NCI-H1048 (cell line): ENCODE data around the gene HAPSTR1.
"Not testable (repeated sequence)": the region's sequence is repeated elsewhere in the genome, so short reads cannot be mapped to it uniquely, and the experiment has no call there.

Experiments used
- DNase-seq: peaks from one replicate; lab custom pipeline; 2025; lab: John Stamatoyannopoulos, UW

HAPSTR1 gene

DNA sequence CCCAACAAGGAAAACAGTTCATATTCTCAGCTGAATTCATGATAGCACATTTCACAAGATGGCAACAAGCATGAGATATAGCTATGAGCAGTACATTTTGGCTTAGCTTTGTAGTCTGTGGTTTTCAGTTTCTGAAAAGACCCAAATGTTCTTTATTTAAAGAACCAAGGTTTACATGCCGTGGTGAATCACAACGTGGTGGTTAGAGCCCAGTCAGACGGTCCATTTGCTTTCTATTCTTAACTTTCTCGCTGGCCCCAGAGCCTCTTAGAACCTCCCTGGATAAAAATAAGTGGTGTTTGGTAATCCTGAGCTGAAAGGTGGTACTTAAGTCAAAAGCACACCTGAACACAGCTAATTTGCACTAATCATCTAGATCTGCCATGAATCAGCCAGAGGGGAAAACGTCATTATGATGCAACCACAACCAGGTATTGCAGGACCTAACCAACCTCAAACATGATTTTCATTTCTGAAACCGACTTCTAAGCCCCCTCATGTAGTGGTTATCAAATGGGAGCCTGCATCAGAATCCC is 18.6 kb upstream of the HAPSTR1 start:
- no peak for DNase-seq

DNA sequence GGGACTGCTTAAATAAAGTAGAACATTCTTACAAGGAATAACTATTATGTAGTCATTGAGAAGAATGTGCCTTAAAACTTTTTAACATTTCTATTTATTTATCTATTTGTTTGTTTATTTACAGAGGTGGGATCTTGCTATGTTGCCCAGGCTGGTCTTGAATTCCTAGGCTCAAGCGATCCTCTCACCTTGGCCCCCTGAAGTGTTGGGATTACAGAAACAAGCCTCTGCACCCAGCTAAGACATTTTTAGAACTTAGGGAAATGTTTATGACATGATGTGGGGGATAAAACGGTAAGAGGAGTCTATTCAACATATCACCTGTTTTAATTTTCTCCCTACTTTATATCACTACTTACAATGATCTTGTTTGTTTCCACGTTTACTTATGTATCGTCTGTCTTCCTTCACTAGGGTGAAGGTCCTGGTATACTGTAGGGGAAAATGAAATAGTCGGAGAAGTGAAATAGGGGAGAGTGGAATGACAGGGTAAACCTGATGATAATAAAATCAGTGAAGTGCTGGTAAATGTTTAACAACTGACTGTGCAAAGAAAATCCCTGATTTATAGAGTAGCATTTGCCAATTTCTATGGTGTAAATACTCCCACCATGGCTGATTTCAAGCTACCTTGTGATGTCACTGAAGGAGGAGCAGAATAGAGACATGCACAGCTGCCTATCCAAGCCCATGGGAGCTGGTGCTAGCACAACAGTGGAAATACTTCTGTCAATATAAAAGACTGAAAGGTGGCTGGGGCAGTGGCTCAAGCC is 16.0 kb upstream of the HAPSTR1 start:
- no peak for DNase-seq

DNA sequence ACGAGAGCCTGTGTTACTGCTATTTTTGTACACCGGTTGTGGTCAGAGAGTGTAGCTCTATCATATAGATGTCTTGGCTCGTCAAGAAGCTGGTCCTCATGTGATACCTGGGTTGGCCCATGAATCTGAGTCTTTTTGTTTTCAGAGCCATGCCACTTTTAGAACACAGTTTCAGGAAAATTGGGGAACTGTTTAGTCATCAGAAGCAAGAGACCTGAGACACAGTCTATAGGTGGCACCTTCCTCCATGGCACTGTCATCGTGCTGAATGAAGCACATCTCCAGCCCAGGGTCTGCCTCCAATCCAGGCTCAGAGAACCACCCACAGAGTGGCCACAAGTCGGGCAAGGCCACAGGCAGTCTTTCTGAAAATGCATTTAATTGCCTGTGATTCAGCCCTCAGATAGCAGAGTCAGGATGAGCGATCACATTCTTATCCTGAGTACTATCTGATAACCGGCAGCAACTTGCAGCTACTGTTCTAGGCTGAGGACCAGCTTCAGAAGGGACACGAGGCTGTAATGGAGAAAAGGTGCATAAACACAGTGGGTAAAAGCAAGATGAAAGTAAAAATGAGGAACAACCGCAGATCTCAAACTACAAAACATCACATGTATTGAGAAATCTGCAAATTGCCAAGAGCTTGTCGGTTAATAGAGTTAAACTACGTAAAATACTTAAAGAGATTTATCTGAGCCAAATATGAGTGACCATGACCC is 14.2 kb upstream of the HAPSTR1 start:
- DNase-seq = no peak

DNA sequence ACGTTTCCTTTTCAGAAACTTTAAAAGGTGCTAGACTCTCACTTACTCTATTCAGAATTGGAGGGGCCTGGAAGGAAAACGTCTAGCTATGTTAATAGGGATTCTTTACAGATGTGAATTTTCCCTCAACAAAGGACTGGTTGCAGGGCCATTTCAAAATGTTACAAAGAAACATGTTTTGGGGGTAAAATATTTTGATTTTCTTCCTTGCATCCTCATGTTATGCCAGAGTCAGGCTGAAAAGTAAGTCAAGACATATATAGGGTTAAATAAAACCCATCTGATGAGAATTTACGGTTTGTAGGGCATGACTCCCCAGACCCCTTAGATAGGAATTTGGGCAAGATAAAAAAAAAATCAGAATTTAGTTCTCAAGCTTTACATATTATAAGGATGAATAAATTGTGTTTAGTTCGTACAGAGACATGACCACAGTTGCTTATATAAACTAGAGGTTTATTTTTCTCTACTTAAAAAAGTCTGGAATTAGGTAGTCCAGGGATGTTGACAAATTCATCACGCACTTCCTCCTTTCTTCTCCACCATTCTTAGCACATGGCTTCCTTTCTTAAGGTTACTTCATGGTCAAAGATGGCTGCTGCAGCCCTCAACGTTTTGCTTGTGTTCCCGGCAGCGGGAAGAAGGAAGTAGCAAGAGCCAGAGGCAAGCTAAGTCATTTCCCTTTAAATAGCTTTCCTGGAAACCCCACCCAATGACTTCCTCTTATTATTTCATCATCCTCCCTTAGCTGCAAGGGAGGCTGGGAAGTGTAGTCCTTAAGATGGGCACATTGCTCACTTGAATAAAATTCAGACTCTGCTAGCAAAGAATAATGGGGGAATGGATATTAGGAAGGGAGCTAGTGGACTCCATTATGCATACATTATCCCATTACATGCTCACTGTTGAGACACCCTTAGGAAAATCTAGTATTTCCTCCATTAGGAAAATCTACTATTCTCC is 12.7 kb upstream of the HAPSTR1 start:
- not testable (repeated sequence) for DNase-seq

DNA sequence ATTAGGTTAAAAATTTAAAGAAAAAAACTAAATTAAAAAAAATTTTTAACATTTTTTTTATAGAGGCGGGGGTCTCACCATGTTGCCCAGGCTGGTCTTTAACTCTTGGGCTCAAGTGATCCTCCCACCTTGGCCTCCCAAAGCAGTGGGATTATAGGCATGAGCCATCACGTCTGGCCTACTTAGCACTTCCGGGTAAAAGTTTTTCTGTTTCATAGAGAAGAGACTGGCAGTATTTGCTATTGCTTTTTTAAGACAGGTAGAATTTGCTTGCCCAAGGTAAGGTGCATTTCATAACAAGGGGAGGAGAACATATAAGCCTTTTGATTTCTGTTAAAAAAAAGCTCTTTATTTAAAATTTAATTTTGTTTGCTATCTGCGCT is 12.0 kb upstream of the HAPSTR1 start:
- DNase-seq = no peak

DNA sequence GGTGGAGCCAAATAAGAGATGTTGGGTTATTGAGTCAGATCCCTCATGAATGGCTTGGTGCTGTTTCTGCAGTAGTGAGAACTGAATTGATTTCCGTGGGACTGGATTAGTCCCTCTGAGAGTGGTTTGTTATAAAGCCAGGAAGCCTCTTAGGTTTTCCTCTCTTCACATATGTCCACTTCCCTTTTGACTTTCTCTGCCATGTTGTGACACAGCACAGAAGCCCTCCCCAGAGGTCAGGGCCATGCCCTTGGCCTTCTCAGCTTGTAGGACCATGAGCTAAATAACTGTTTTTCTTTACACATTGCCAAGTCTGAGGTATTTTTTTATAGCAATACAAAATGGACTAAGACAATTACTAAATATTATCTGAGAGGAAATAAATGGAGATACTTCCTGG is 10.3 kb upstream of the HAPSTR1 start:
- no peak for DNase-seq

DNA sequence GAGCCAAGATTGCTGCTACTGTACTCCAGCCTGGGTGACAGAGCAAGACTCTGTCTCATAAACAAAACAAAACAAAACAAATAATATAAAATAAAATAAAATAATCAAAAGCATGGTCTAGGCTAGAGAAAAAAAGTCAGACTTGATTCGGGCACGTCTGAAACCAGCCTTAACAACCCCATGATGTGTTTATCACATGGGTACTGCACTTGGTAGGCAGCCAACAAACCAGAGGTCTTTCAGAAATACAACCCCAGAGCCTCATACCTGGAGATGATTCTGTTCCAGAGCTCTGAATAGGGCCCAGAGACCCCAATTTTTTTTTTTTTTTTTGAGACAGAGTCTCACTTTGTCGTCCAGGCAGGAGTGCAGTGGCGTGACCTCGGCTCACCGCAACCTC is 9.6 kb upstream of the HAPSTR1 start:
- no peak for DNase-seq

DNA sequence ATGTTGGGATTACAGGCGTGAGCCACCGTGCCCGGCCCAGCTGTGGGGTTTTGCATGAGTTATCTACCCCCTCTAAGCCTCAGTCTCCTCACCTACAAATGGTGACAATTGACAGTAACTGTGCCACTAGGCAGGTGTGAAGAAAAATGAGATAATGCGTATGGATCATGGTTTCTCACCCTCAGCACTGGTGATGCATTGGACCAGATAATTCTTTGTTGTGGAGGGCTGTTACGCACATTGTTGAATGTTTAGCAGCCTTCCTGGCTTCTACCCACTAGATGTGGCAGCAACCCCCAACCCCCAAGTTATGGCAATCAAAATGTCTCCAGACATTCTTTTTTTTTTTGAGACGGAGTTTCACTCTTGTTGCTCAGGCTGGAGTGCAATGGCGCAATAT is 9.0 kb upstream of the HAPSTR1 start:
- no peak for DNase-seq

DNA sequence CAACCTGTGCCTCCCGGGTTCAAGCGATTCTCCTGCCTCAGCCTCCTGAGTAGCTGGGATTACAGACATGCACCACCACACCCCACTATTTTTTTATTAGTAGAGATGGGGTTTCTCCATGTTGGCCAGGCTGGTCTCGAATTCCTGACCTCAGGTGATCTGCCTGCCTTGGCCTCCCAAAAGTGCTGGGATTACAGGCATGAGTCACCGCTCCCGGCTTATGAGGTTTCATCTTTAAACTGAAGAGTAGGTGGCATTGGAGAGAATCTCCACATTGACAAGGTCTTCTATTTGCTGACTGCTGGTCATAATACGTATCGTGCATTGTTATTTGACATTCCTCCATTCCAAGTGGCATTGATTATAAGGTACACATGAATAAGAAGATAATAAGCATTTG is 3.7 kb upstream of the HAPSTR1 start:
- DNase-seq = not testable (repeated sequence)

DNA sequence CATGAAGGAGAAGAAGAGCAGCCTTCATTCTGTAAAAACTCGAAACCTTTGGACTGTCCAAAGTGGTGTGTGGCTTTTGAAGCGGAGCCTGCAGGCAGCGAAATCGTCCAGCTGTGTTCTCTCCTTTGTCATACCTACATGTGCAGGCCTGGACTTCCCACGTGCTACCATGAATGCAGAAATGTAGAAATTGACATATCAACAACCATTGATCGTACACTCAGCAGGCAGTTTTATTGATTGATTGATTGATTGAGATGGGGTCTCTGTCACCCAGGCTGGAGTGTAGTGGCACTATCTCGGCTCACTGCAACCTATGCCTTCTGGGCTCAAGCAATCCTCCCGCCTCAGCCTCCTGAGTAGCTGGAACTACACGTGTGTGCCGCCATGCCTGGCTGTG is 2.6 kb upstream of the HAPSTR1 start:
- no peak for DNase-seq

DNA sequence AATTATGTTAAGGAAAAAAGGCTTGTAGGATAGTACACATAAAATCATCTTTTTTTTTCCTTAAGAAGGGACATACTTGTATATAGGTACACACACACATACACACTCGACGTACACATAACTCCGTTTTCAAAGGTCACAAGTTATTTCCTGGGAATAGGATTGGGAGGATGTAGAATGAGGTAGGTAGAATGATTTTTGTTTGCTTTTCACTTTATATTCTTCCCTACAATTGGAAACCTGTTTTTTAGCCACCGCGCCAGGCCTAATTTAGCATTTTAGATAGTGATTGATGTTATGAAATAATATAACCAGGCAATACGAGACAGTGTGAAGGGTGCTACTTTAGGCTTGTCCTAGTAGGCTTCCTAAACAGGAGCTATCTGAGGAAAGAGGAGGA is 1.8 kb upstream of the HAPSTR1 start:
- DNase-seq = no peak

DNA sequence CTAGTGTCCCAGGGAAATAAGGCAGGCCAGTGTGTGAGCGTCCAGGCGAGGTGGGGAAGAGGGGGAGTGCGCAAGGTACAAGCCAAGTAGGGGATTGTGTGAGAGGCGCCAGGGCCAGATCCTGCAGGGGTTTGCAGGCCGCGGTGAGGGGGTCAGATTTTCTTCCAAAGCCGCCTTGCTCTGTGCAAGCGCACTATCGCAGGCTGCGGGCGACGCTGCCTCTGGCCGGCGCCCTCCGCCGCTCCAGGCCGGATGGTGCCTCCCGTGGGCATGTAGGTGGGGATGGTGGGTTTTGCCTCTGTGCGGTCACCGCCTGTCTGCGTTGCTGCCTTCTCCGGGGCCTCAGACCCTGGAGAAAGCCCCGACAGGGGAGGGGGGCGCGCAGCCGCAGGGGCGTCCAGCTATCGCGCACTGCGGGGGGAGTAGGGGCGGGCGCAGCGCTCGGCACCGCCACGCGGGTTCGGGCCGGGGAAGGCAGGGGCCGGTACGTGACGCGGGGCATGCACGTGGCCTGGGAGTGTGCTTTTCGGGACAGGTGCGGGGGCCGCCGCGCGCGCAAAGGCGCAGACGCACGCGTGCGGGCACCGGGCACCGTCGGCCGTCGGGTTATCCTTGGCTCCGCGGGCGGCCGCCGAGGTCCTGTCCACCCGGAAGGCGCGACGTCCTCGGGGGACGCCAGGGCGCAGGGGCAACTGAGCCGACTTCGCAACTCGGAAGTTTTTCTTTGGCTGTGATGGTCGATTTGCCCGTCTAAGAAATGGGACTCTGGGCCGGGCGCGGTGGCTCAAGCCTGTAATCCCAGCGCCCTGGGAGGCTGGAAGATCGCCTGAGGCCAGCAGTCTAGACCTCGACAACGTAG is 1.1 kb upstream of the HAPSTR1 start:
- no peak for DNase-seq

DNA sequence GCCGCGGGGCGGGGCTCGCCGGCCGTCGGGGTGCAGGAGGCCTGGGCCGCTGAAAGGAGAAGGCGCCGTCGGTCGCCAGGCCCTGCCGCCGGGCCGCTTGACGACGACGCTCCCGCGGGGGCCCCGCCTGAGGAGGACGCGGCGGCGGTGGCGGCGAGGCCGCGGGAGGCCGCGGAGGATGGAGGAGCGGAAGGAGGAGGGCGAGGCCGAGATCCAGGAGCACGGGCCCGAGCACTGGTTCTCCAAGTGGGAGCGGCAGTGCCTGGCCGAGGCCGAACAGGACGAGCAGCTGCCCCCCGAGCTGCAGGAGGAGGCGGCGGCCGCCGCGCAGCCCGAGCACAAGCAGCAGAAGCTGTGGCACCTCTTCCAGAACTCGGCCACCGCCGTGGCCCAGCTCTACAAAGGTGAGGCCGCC is 430 bp downstream of the HAPSTR1 start:
- no peak for DNase-seq

DNA sequence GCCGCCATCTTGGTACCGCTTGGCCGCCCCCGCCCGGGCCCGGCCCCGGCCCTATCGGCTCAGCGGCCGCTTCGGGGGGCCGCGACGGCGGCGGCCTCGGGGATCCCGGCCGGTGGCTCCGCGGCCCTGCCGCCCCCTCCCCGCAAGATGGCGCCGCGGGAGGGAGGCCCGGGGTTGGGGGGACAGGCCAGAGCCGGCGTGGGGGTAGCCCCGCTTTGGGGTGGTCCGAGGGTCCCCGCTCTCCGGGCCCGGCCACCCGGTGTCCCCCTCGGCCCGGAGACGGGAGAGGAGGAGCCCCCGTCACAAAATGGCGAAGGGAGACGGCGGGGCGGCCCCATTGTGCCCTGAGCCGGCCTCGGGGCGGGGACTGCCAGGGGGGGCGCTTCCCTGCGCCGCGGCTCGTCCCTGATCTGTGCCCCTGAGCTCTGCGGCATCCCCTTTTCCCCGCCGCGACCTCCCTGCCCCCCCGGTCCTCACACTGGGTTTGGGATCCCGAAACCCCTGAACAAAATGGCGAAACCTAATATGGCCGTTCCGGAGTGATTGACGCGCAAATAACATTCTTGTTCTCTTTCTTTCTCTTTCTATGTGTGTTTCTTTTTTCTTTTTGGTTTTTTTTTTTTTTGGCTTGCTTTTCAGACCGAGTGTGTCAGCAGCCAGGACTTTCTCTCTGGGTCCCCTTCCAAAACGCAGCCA is 986 bp downstream of the HAPSTR1 start:
- no peak for DNase-seq

DNA sequence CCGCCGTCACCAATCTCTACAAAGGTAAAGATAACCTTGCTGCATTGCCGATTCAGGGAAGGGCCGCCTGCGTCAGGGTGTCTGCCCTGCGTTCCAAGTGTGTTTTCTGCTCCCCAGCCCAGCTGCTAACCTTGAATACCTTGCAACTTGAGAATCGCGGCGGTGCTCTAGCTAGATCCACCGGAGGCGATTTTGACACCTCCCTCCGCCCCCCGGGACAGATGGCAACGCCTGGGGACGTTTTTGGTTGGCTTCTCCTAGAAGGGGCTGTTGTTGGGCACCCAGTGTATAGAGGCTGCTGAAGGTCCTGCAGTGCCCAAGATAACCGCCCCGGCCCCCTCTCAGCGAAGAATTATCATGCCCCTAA is 1.5 kb downstream of the HAPSTR1 start:
- DNase-seq = no peak

DNA sequence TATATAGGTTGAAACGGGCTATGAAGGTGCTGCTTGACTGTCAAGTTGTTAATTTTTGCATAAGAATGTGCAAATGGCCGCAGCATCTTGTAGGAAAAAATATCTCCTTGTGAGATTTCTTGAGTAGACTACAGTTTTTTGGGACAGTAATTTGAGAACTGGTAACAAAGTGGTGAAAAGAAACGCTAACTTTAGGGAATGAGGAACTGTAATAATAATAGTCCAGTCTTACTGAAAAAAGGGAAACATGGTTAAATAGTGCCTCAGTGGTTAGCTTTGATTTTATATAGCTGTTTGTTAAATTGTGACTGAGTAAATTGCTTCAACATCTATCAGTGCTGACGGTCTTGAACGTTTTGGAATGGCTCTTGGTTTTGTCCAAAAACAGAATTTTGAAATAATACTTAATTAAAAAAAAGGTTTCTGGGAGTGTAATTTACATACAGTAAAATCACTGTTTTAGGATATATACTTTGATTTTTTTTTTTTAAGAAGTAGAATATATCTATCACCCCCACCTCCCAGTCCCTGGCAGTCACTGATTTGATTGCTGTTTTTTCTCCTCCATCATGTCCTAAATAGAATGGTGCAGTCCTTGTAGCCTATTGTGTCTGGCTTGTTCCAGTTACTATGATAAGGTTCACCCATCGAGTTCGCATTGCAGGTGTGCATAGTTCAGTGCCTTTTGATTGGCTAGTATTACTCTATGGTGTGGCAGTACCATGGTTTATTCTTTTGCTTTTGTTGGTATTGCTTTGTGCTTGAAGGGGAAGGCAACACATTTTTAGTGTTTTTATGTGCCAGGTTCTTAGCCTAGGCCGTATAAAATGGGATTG is 2.8 kb downstream of the HAPSTR1 start:
- DNase-seq = no peak

DNA sequence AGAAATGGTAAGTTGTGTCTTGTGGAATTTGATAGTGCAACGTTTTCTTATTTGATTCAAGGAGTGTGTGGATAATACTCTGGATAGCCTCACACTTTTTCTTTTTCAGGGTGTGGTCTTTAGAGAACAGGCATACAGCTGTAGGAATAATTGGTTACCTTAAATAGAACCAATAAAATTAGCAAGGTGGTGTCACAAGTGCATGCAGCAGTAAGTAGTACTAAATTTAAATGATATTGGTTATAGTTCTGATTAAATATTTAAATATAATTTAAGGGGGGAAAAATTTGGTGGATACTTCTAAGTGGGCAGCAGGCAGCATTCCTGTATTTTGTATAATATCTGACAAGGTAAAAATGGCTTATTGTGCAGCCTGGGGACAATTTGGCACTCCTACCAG is 3.7 kb downstream of the HAPSTR1 start:
- DNase-seq = no peak

DNA sequence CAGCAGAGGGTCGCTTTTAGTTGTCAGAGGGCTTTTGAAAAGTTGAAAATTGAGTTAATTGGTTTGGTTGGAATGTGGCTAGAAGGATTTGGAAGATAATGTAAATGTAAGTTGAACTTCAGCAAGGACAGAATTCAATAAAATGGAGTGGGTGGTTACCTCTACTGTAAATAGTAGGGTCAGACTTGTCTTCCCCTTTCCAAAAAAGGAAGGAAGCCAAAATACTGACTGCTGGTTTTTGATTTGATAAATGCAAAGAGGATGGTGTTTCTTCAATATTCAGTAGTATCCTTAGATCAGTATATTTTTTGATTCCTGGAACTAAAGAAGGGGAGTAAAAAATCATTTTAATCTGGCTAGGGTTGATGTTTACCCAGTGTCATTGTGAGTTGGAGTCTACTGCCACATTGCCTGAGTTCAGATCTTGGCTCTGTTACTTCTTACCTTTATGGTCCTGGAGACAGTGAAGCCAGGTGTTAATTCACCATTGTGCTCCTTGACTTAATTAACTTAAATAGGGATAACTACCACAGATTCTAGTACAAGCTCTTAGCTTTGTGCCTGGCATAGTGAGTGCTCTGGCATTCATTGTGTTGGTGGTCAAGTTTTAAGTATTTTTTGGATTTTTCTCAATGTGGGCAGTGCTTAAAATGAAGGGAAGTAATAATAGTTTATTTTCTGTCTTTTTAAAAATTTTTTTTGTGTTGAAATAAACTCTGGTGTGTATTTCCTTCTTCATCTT is 4.4 kb downstream of the HAPSTR1 start:
- DNase-seq = no peak

DNA sequence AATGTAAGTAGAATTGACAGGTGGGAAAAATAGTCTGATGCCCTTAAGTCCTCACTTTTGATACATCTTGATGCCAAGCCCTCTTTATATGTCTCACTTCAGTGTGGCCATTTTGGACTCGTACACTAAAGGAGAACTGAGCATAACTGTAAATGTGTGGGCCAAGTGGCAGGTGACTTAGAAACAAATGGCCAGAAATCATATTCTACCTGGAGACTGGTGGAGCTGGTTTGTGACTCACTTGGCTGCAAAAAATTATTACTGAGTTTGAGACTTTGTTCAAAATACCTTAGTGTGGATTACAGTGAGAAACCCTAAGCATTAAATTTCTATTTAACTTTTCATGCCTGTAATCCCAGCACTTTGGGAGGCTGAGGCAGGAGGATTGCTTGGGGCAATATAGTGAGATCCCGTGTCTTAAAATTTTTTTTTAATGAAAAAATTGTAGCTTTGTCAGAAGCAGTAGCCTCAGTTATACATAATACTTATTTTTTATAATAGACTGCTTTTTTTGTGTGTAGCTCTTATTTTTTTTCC is 5.0 kb downstream of the HAPSTR1 start:
- no peak for DNase-seq
